ENCODE results near the gene TMEM187. TPM values are rescaled to one million over a fixed set of nuclear protein-coding genes. Genes with fewer than 3 reads are reported as not detected.
"Not testable (repeated sequence)": the region's sequence is repeated elsewhere in the genome, so short reads cannot be mapped to it uniquely, and the experiment has no call there.

TMEM187 gene
- total RNA-seq, 1 donor: 15.6 TPM

DNA sequence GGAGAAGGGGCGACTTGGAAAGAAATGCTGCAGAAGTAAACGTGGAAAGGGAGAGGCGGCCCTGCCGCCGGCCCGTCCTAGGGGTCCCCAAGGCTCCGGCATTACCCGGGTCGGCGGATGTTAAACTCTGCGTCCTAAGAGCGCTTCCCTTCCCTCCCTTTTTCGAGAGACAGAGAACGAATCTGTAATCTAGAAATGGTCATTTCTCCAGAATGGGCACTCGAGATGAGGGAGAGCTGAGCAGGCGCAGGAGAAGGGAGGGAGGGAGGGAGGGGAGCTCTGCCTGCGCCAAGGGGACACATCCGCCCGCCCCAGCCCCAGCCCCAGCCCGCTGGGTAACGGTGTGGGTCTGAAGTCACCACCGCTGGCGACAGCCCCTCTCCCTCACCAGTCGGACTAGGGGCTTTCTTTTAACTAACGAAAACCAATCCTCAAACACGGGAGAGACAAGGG lies 2.6 kb upstream of the TMEM187 start:
- DNase-seq (ENCODE audit: low read depth in 2 of 3, low spot score in 2 of 3): no peak

DNA sequence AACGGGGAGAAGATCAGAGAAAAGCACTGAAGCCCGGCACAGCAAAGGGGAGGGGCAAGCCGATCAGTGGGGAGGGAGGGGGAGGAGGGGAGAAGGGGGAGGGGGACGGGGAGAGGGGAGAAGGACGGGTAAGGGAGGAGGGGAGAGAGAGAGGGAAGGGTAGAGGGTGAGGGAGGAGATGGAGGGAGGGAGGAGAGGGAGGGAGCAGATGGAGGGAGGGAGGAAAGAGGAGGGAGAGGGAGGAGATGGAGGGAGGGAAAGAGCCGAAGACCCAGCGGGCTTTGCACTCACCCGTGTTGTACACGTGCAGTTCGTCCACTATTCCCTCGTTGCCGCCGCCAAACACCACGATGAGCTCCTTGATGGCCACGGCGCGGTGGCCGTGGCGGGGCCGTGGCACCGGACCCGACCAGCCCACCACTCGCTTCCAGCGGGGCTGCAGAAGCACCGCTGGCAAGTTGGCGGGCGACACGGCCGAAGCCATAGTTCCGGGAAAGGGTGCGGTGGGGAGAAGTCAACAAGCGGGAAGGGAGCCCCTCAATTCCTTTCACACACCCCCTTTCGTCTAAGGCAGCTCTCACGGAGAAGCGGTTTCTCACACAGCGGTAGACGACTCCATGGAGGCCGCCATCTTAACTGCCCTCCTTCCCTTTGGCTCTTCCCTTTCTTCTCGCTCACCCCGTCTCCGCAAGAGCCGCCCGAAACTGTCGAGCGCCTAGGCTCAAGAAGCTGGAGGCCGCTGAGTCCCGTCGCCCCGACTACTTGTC lies 2.0 kb upstream of the TMEM187 start:
- DNase-seq (ENCODE audit: low read depth in 2 of 3, low spot score in 2 of 3): peak in 1 of 3 donors; percentile 56

GRCh38 chrX:153971124-153971449 lies 1.5 kb upstream of the TMEM187 start:
- DNase-seq (ENCODE audit: low read depth in 2 of 3, low spot score in 2 of 3): peak; percentile 76 to 91 (median 83)

- peak; percentile 85 to 94 (median 88) for DNase-seq (ENCODE audit: low read depth in 2 of 3, low spot score in 2 of 3)
These were observed 845 bp upstream of the TMEM187 start, which contains the start of gene HCFC1 for GRCh38 chrX:153971450-153972367. TSS of gene HCFC1 (minus strand) at chrX:153971818. CDS start at chrX:153970840, 978 bp downstream.

DNA sequence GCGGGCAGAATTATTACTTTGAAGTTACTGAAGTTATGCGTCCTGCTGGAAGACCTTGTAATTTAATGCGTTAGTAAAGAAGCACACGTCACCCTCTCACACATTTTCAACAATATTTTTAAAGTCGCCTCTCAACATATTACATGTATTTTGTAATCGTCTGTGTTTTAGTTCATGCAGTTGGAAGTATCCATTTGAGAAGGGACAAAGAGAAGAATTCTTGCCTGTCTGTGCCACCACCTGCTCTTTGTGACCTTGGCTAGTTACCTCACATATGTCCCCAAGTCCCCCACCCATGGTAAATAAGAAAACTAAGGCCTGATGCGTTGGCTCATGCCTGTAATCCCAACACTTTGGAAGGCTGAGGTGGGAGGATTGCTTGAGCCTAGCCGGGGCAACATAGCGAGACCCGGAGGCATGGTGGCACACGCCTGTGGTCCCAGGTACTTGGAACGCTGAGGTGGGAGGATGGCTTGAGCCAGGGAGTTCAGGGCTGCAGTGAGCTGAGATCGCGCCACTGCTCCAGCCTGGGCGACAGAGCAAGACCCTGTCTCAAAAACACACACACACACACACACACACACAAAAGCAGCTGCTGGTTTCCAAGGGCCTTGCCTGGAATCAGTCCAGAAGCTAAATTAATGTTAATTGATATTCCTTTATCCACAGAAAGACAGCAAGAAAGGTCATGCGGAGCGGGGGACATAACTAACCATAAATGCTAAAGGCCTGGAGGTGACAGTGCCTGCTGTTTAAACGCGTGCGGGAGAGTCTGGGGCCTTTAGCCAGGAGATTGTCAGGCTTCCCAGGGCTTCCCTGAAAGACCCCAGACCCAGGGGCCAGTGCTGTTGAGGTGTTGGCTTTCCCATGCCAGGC lies 811 bp downstream of the TMEM187 start:
- no peak for DNase-seq (ENCODE audit: low read depth in 2 of 3, low spot score in 2 of 3)

- no peak for DNase-seq (ENCODE audit: low read depth in 2 of 3, low spot score in 2 of 3)
These were observed 1.6 kb downstream of the TMEM187 start for GRCh38 chrX:153974003-153974725.

DNA sequence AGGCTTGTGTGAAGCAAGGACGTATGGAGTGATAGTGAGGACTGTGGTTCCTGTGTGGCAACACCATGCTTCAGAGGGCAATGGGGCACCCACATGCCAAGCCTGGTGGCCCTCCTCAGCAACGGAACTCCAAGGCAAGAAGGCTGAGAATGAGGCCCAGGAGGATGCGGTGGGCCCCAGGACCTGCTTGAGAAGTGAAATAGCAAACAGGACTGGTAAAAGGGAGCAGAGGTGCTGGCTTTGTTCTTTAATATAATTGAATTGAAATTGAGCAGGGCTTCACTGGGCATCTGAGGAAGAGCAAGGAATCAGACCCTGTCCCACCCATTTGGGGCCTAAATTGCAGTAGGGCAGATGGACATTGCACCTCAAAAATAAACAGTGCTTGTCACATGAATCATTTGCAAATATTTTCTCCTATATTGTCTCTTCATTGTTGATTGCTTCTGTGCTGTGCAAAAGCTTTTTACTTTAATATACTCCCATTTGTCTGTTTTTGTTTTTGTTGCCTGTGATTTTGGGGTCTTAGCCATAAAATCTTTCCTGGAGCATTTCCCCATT lies 2.3 kb downstream of the TMEM187 start:
- no peak for DNase-seq (ENCODE audit: low read depth in 2 of 3, low spot score in 2 of 3)

GRCh38 chrX:153980394-153980793 lies 7.8 kb downstream of the TMEM187 start:
- DNase-seq (ENCODE audit: low read depth in 2 of 3, low spot score in 2 of 3): not testable (repeated sequence)

DNA sequence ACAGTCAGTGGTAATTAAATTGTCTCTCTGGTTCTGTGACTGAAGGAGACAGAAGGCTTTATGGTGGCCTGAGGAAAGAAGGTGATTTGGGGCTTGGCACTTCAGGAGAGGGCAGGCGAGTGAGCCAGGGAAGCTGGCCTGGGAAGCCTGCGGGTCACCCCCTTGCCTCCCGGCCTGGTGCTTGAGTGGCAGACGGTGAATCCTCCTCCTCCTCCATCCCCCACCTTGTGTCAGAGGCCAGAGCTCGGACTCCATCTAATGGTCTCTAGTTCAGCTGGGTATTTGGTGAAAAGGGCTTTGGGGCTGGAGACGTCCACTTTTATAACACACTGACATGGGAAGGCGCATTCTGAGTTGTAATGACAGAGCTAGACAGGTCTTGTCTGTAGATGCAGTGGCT lies 8.7 kb downstream of the TMEM187 start:
- DNase-seq (ENCODE audit: low read depth in 2 of 3, low spot score in 2 of 3): no peak

DNA sequence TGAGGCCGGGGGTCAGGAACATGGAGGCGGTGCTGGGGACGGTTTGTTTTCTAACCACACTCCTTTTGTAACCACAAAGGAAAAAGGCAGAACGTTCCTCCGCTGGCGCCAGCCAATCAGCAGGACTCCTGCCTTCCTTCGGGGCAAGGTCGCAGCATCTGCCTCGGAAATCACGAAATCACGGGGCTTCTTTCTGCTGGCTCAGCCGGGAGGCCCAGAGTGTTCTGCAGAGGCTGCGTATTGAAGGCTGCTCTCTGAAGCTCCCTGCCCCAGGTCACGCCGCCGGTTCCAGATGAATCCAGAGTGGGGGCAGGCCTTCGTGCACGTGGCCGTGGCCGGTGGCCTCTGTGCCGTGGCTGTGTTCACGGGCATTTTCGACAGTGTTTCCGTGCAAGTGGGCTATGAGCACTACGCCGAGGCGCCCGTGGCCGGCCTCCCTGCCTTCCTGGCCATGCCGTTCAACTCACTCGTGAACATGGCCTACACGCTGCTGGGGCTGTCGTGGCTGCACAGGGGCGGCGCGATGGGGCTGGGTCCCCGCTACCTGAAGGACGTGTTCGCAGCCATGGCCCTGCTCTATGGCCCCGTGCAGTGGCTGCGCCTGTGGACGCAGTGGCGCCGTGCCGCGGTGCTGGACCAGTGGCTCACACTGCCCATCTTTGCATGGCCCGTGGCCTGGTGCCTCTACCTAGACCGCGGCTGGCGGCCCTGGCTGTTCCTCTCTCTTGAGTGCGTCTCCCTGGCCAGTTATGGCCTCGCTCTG lies 9.4 kb downstream of the TMEM187 start:
- peak in 2 of 3 donors; percentile 58 to 79 for DNase-seq (ENCODE audit: low read depth in 2 of 3, low spot score in 2 of 3)

- no peak for DNase-seq (ENCODE audit: low read depth in 2 of 3, low spot score in 2 of 3)
These were observed 10.8 kb downstream of the TMEM187 start for GRCh38 chrX:153983321-153983801.

GRCh38 chrX:153984351-153985178 lies 12.0 kb downstream of the TMEM187 start:
- DNase-seq (ENCODE audit: low read depth in 2 of 3, low spot score in 2 of 3): no peak

GRCh38 chrX:153988493-153988892 lies 15.9 kb downstream of the TMEM187 start:
- DNase-seq (ENCODE audit: low read depth in 2 of 3, low spot score in 2 of 3): no peak

- DNase-seq (ENCODE audit: low read depth in 2 of 3, low spot score in 2 of 3): no peak
These were observed 17.6 kb downstream of the TMEM187 start for GRCh38 chrX:153989973-153990655.

GRCh38 chrX:153991013-153991580 lies 18.5 kb downstream of the TMEM187 start:
- no peak for DNase-seq (ENCODE audit: low read depth in 2 of 3, low spot score in 2 of 3)

- DNase-seq (ENCODE audit: low read depth in 2 of 3, low spot score in 2 of 3): no peak
These were observed 19.6 kb downstream of the TMEM187 start for GRCh38 chrX:153992180-153992579.

DNA sequence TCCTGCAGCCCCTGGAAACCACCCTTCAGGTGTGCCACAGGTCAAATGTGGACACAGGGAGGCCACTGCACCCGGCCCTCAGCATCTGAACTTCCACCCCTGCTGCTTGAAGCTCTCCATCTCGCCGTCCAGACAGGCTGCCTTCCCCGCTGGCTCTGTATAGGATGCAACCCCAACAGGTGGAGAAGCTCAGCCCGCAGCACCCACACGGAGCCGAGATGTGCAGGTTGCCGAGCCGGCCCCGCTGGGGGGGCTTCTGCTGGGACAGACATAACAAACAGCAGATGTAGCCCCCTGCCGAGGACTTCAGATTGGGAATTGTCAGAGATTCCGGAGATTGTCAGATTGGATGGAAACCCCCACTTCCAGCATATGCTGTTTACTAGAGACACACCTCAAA lies 20.5 kb downstream of the TMEM187 start:
- no peak for DNase-seq (ENCODE audit: low read depth in 2 of 3, low spot score in 2 of 3)
